Stimulated activated memory B cell treated with anti-CD40 and anti-IgM and Interleukin-4, amounts not matched to agents 10 μg/mL and 1 μg/mL and 100 μg/mL, for 72 hours (primary cell): ENCODE measurements around the gene C1QTNF12.
A peak's percentile ranks its signal among the peaks of the same experiment; 100 is the strongest.

Experiments
- ATAC-seq: fragments of 150-1000 bp; cut with Tn5 transposase; 2 replicates; pipeline ENCODE4 v1.10.0; 2021
- H3K27ac Mint-ChIP-seq: one replicate; pipeline ENCODE4 v1.8.0; 2022; ENCODE audit warnings: mild to moderate bottlenecking, mixed read lengths
- H3K27me3 Mint-ChIP-seq: one replicate; pipeline ENCODE4 v1.8.0; 2022; ENCODE audit warnings: mixed read lengths
- H3K36me3 Mint-ChIP-seq: one replicate; pipeline ENCODE4 v1.8.0; 2022; ENCODE audit warnings: mixed read lengths
- H3K4me1 Mint-ChIP-seq: one replicate; pipeline ENCODE4 v1.8.0; 2022; ENCODE audit warnings: mixed read lengths
- H3K4me3 Mint-ChIP-seq: one replicate; pipeline ENCODE4 v1.8.0; 2022; ENCODE audit warnings: mild to moderate bottlenecking, moderate library complexity, mixed read lengths
- H3K9me3 Mint-ChIP-seq: one replicate; pipeline ENCODE4 v1.8.0; 2022; ENCODE audit warnings: mixed read lengths

Gene C1QTNF12

GRCh38 chr1:1246577-1247340 lies at the start of gene C1QTNF12:
Gene C1QTNF12, minus strand, starts transcription at chr1:1246722. Its CDS starts 32 bp downstream, at chr1:1246690.
- no peaks in the 10 kb centered on the region for H3K9me3 Mint-ChIP-seq
- peaks cover 15% of the 10 kb centered on the region for H3K27me3 Mint-ChIP-seq
- no peak within 1 kb of the TSS for H3K4me3 Mint-ChIP-seq
- no peaks in the 10 kb centered on the region for H3K36me3 Mint-ChIP-seq
- H3K27ac Mint-ChIP-seq: no peak within 1 kb of the TSS
- ATAC-seq: no peak
- H3K4me1 Mint-ChIP-seq: peaks cover 19% of the 10 kb centered on the region

- Mint-ChIP-seq H3K9me3 (no peaks in the 10 kb centered on the region), H3K27ac (no peak overlapping the region), H3K27me3 (no peaks in the 10 kb centered on the region), H3K4me3 (no peak overlapping the region), H3K36me3 (no peaks in the 10 kb centered on the region), H3K4me1 (peaks cover 18% of the 10 kb centered on the region)
- no peak for ATAC-seq
These were observed 48.8 kb upstream of the C1QTNF12 start for GRCh38 chr1:1295154-1295923.

GRCh38 chr1:1294250-1294890 lies 47.8 kb upstream of the C1QTNF12 start:
- no peak overlapping the region for H3K27ac Mint-ChIP-seq
- peaks cover 18% of the 10 kb centered on the region for H3K4me1 Mint-ChIP-seq
- no peak overlapping the region for H3K4me3 Mint-ChIP-seq
- H3K9me3 Mint-ChIP-seq: no peaks in the 10 kb centered on the region
- H3K27me3 Mint-ChIP-seq: no peaks in the 10 kb centered on the region
- ATAC-seq: no peak
- H3K36me3 Mint-ChIP-seq: no peaks in the 10 kb centered on the region

GRCh38 chr1:1293263-1294249 lies 47.0 kb upstream of the C1QTNF12 start:
- Mint-ChIP-seq H3K9me3 (no peaks in the 10 kb centered on the region), H3K27ac (no peak overlapping the region), H3K27me3 (no peaks in the 10 kb centered on the region), H3K36me3 (no peaks in the 10 kb centered on the region), H3K4me1 (peaks cover 18% of the 10 kb centered on the region), H3K4me3 (no peak overlapping the region)
- peak; percentile 52 for ATAC-seq

GRCh38 chr1:1292851-1293250 lies 46.3 kb upstream of the C1QTNF12 start:
- ATAC-seq: no peak
- H3K27ac Mint-ChIP-seq: no peak overlapping the region
- no peaks in the 10 kb centered on the region for H3K9me3 Mint-ChIP-seq
- no peak overlapping the region for H3K4me3 Mint-ChIP-seq
- no peaks in the 10 kb centered on the region for H3K27me3 Mint-ChIP-seq
- no peaks in the 10 kb centered on the region for H3K36me3 Mint-ChIP-seq
- peaks cover 18% of the 10 kb centered on the region for H3K4me1 Mint-ChIP-seq

GRCh38 chr1:1292442-1292779 lies 45.9 kb upstream of the C1QTNF12 start:
- Mint-ChIP-seq H3K9me3 (no peaks in the 10 kb centered on the region), H3K27me3 (no peaks in the 10 kb centered on the region), H3K36me3 (no peaks in the 10 kb centered on the region), H3K4me3 (no peak overlapping the region), H3K27ac (no peak overlapping the region), H3K4me1 (peaks cover 18% of the 10 kb centered on the region)
- ATAC-seq: no peak

- H3K27ac Mint-ChIP-seq: no peak overlapping the region
These were observed 45.3 kb upstream of the C1QTNF12 start for GRCh38 chr1:1291548-1292441.

GRCh38 chr1:1291023-1291528 lies 44.6 kb upstream of the C1QTNF12 start:
- Mint-ChIP-seq H3K27ac (no peak overlapping the region), H3K4me3 (no peak overlapping the region), H3K4me1 (peaks cover 18% of the 10 kb centered on the region), H3K9me3 (no peaks in the 10 kb centered on the region), H3K36me3 (no peaks in the 10 kb centered on the region), H3K27me3 (no peaks in the 10 kb centered on the region)
- ATAC-seq: no peak

More at GRCh38 chr1:1291548-1292441, 45.3 kb upstream of the C1QTNF12 start:
- ATAC-seq: peak; percentile 81
- Mint-ChIP-seq H3K9me3 (no peaks in the 10 kb centered on the region), H3K36me3 (no peaks in the 10 kb centered on the region), H3K27me3 (no peaks in the 10 kb centered on the region), H3K4me3 (no peak overlapping the region), H3K4me1 (peaks cover 18% of the 10 kb centered on the region)

- Mint-ChIP-seq H3K4me3 (no peak overlapping the region), H3K36me3 (no peaks in the 10 kb centered on the region), H3K27ac (no peak overlapping the region), H3K27me3 (no peaks in the 10 kb centered on the region), H3K9me3 (no peaks in the 10 kb centered on the region), H3K4me1 (peaks cover 18% of the 10 kb centered on the region)
- ATAC-seq: no peak
These were observed 43.8 kb upstream of the C1QTNF12 start for GRCh38 chr1:1290238-1290731.

- no peak for ATAC-seq
- no peak overlapping the region for H3K4me3 Mint-ChIP-seq
- H3K27me3 Mint-ChIP-seq: peaks cover 11% of the 10 kb centered on the region
- H3K4me1 Mint-ChIP-seq: peaks cover 27% of the 10 kb centered on the region
- H3K36me3 Mint-ChIP-seq: no peaks in the 10 kb centered on the region
- no peak overlapping the region for H3K27ac Mint-ChIP-seq
- H3K9me3 Mint-ChIP-seq: no peaks in the 10 kb centered on the region
These were observed 41.0 kb upstream of the C1QTNF12 start for GRCh38 chr1:1287288-1288110.

- H3K27ac Mint-ChIP-seq: no peak overlapping the region
- H3K36me3 Mint-ChIP-seq: no peaks in the 10 kb centered on the region
- peaks cover 11% of the 10 kb centered on the region for H3K27me3 Mint-ChIP-seq
- ATAC-seq: peak; percentile 4
- H3K4me1 Mint-ChIP-seq: peaks cover 19% of the 10 kb centered on the region
- no peak overlapping the region for H3K4me3 Mint-ChIP-seq
- H3K9me3 Mint-ChIP-seq: no peaks in the 10 kb centered on the region
These were observed 40.1 kb upstream of the C1QTNF12 start for GRCh38 chr1:1286313-1287261.

GRCh38 chr1:1285611-1286311 lies 39.2 kb upstream of the C1QTNF12 start:
- H3K36me3 Mint-ChIP-seq: no peaks in the 10 kb centered on the region
- H3K4me3 Mint-ChIP-seq: no peak overlapping the region

More at GRCh38 chr1:1285611-1286311, 39.2 kb upstream of the C1QTNF12 start:
- no peak overlapping the region for H3K27ac Mint-ChIP-seq
- H3K9me3 Mint-ChIP-seq: no peaks in the 10 kb centered on the region
- peaks cover 11% of the 10 kb centered on the region for H3K27me3 Mint-ChIP-seq
- peaks cover 17% of the 10 kb centered on the region for H3K4me1 Mint-ChIP-seq
- no peak for ATAC-seq
